ENCODE measurements around the gene ADGRL1.

Gene ADGRL1

GRCh38 chr19:14139944-14140343, 66.0 kb downstream of the ADGRL1 start:
- no peak for TF ChIP-seq CTCF (IDR thresholded peaks at IDR 0.05; ENCODE audit: low read depth, low read length)
- H3K4me3 ChIP-seq (ENCODE audit: low read depth, low read length), result no peak overlapping the region
- in situ Hi-C loops (cut with HindIII; ENCODE audit: low sequenced_read_pairs), result no loop called here
- no peak for DNase-seq (ENCODE audit: low read depth, low spot score)

- H3K4me3 ChIP-seq (ENCODE audit: low read depth, low read length), result no peak overlapping the region
- TF ChIP-seq CTCF (IDR thresholded peaks at IDR 0.05; ENCODE audit: low read depth, low read length), result no peak
- in situ Hi-C loops (cut with HindIII; ENCODE audit: low sequenced_read_pairs), result no loop called here
- DNase-seq (ENCODE audit: low read depth, low spot score), result peak; percentile 47
Observed at GRCh38 chr19:14138576-14139265, 67.2 kb downstream of the ADGRL1 start.

GRCh38 chr19:14136509-14137281, 69.3 kb downstream of the ADGRL1 start, which contains the start of gene ASF1B:
Gene ASF1B, minus strand, starts transcription at chr19:14136589. Its CDS starts 133 bp downstream, at chr19:14136456.
- in situ Hi-C loops (cut with HindIII; ENCODE audit: low sequenced_read_pairs), result no loop called here
- peak; percentile 100 for DNase-seq (ENCODE audit: low read depth, low spot score)
- peak; percentile 55 for TF ChIP-seq CTCF (IDR thresholded peaks at IDR 0.05; ENCODE audit: low read depth, low read length)
- H3K4me3 ChIP-seq (ENCODE audit: low read depth, low read length), result peak within 1 kb of the TSS; percentile 79

GRCh38 chr19:14135985-14136508, 69.9 kb downstream of the ADGRL1 start:
- peak overlapping the region; percentile 67 for H3K4me3 ChIP-seq (ENCODE audit: low read depth, low read length)
- in situ Hi-C loops (cut with HindIII; ENCODE audit: low sequenced_read_pairs), result no loop called here
- DNase-seq (ENCODE audit: low read depth, low spot score), result no peak
- no peak for TF ChIP-seq CTCF (IDR thresholded peaks at IDR 0.05; ENCODE audit: low read depth, low read length)

GRCh38 chr19:14135355-14135754, 70.6 kb downstream of the ADGRL1 start:
- TF ChIP-seq CTCF (IDR thresholded peaks at IDR 0.05; ENCODE audit: low read depth, low read length), result no peak
- H3K4me3 ChIP-seq (ENCODE audit: low read depth, low read length), result peak overlapping the region; percentile 67
- DNase-seq (ENCODE audit: low read depth, low spot score), result no peak
- in situ Hi-C loops (cut with HindIII; ENCODE audit: low sequenced_read_pairs), result no loop called here

- H3K4me3 ChIP-seq (ENCODE audit: low read depth, low read length), result no peak overlapping the region
- TF ChIP-seq CTCF (IDR thresholded peaks at IDR 0.05; ENCODE audit: low read depth, low read length), result no peak
- no peak for DNase-seq (ENCODE audit: low read depth, low spot score)
- in situ Hi-C loops (cut with HindIII; ENCODE audit: low sequenced_read_pairs), result no loop called here
Observed at GRCh38 chr19:14127929-14128509, 78.0 kb downstream of the ADGRL1 start.
